ENCODE measurements around the gene S100A2.
A peak's percentile ranks its signal among the peaks of the same experiment; 100 is the strongest.

S100A2 gene

DNA sequence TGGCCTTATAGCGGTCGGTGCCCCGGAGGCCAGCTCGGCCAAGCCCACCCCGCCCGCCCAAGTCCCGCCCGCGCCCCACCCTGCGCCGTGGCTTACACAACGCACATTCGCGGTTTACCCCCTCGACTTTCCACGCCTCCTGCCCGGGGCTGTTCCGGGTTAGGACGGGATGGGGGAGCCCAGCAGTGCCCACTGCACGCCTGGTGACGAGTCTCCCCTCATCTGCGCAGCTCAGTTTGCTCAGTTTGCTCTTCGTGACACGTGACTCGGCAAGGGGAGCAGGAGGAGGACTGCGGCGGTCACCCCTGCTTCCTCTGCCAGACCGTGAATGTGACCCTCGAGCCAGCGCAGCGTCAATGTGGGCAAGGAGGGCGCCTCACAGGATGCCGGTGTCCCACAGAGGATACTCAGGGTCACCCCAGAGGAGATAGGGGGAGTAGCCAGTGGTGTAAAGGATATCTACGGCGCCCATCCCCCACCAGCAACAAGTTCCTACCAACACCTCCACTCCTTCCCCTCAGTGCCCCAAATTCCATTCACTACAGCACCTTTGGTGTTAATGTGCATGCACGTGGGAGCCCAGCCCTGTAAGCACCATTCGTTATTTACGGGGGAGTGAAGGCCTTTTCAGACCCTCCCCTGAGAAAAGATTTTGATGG is 29.5 kb downstream of the S100A2 start:
- peaks cover 48% of the 10 kb centered on the region for H3K4me1 Mint-ChIP-seq
- peak overlapping the region in 1 of 3 experiments; percentile 31 for H3K27ac Mint-ChIP-seq
- H3K36me3 Mint-ChIP-seq (ENCODE audit: low read depth), result no peaks in the 10 kb centered on the region
- peaks cover 4% of the 10 kb centered on the region for H3K27me3 Mint-ChIP-seq (ENCODE audit: low read depth)
- no peaks in the 10 kb centered on the region for H3K9me3 Mint-ChIP-seq
- H3K4me3 Mint-ChIP-seq, result peak overlapping the region; percentile 68 to 71 (median 70)
- TF ChIP-seq, protein P1, sequence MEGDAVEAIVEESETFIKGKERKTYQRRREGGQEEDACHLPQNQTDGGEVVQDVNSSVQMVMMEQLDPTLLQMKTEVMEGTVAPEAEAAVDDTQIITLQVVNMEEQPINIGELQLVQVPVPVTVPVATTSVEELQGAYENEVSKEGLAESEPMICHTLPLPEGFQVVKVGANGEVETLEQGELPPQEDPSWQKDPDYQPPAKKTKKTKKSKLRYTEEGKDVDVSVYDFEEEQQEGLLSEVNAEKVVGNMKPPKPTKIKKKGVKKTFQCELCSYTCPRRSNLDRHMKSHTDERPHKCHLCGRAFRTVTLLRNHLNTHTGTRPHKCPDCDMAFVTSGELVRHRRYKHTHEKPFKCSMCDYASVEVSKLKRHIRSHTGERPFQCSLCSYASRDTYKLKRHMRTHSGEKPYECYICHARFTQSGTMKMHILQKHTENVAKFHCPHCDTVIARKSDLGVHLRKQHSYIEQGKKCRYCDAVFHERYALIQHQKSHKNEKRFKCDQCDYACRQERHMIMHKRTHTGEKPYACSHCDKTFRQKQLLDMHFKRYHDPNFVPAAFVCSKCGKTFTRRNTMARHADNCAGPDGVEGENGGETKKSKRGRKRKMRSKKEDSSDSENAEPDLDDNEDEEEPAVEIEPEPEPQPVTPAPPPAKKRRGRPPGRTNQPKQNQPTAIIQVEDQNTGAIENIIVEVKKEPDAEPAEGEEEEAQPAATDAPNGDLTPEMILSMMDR (IDR thresholded peaks at IDR 0.05; ENCODE audit: unreplicated experiment in 3 of 3), result no peak

DNA sequence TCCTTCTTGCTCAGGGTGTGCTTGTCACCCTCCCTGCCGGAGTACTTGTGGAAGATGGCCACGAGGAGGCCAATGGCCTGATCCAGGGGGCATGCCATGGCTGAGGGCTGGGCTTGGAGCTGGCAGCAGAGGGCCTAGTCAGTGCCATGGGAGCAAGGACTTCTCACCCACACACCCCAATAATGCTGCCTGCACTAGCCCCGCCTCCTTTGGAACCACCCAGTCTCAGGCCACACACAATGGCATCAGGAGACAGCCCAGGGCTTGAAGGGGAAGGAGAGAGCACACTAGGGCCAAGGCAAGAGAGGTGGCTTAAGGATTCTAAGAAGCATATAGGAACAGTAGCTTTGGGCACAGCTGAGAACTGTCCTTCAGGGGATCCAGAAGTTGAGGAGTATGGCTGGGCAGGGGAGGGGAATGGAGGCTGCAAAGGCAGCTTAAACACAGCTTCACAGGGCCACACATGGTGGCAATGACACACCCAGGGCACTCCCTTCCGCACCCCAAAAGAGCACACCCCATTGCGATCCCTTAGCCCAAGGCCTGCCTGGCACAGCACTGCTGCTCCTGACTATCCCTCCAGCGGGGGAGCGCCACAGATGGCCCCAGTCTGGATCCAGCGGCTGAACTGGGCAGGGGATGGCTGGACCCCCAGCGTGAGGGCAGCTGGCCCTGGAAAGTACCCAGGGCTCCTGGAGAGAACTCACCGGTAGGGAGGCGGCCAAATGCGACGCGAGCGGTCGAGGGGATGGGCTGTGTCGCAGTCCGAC is 30.2 kb downstream of the S100A2 start, which contains the start of gene S100A6:
Gene S100A6 (minus strand): TSS at position 750 of the 770 bp plus-strand sequence. CDS start 652 bp downstream, at position 98.
- Mint-ChIP-seq H3K27ac (peak within 1 kb of the TSS in 2 of 3 experiments; percentile 31 to 35), H3K27me3 (ENCODE audit: low read depth) (peaks cover 4% of the 10 kb centered on the region), H3K4me3 (peak within 1 kb of the TSS; percentile 68 to 71 (median 70)), H3K36me3 (ENCODE audit: low read depth) (no peaks in the 10 kb centered on the region), H3K4me1 (peaks cover 43% of the 10 kb centered on the region), H3K9me3 (no peaks in the 10 kb centered on the region)
- TF ChIP-seq, protein P1 (IDR thresholded peaks at IDR 0.05; ENCODE audit: unreplicated experiment in 3 of 3), result no peak

DNA sequence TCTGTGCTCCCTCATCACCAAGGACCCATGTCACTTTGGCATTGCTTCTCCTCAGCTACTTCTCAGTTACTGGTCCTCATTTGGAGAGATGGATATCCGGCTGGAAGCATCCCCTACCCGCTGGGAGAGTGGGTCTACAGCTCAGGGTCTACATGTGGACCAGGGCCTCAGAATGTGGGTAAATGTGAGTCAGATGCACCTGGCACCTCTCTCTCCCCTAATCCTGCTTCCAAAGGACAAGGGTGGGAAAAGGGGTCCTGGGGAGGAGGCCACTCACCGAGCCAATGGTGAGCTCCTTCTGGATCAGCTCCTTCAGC is 30.8 kb downstream of the S100A2 start:
- H3K27me3 Mint-ChIP-seq (ENCODE audit: low read depth), result peaks cover 4% of the 10 kb centered on the region

DNA sequence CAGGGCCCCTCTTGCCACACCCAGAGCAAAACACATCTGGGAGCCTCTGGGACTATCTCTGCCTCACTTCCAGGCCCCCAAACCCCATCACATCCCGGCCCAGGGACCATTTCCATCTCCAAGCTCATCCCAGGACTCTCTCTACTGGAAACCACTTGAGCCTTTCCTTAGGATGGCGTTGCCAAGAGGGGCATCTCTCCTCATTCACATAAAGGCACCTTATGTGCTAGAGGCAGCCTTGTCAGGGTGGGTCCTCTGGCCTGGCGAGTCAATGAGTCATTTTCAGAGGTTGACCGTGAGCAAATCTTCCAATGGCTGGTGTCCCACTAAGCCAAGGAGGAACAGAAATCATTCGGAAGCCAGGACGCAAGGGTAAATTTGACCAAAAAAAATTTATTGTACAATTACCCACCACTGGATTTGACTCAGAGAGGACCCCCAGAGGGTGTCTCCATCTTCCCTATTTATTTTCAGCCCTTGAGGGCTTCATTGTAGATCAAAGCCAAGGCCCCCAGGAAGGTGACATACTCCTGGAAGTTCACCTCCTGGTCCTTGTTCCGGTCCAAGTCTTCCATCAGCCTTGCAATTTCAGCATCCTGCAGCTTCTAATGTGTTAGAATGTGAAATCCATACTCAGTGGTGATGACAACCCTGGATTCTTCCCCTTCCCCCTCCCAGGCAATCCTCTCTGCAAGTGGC is 31.3 kb downstream of the S100A2 start:
- H3K27ac Mint-ChIP-seq, result peak overlapping the region in 1 of 3 experiments; percentile 38
- peaks cover 4% of the 10 kb centered on the region for H3K27me3 Mint-ChIP-seq (ENCODE audit: low read depth)
- H3K4me1 Mint-ChIP-seq, result peaks cover 38% of the 10 kb centered on the region
- TF ChIP-seq, protein P1 (IDR thresholded peaks at IDR 0.05; ENCODE audit: unreplicated experiment in 3 of 3), result no peak
- H3K4me3 Mint-ChIP-seq, result peak overlapping the region in 2 of 3 experiments; percentile 19 to 34
- no peaks in the 10 kb centered on the region for H3K36me3 Mint-ChIP-seq (ENCODE audit: low read depth)
- H3K9me3 Mint-ChIP-seq, result no peaks in the 10 kb centered on the region

More for the DNA sequence above, 30.8 kb downstream of the S100A2 start:
- Mint-ChIP-seq H3K9me3 (no peaks in the 10 kb centered on the region), H3K27ac (no peak overlapping the region), H3K4me3 (peak overlapping the region in 1 of 3 experiments; percentile 15), H3K36me3 (ENCODE audit: low read depth) (no peaks in the 10 kb centered on the region), H3K4me1 (peaks cover 38% of the 10 kb centered on the region)
- TF ChIP-seq, protein P1 (IDR thresholded peaks at IDR 0.05; ENCODE audit: unreplicated experiment in 3 of 3), result no peak

DNA sequence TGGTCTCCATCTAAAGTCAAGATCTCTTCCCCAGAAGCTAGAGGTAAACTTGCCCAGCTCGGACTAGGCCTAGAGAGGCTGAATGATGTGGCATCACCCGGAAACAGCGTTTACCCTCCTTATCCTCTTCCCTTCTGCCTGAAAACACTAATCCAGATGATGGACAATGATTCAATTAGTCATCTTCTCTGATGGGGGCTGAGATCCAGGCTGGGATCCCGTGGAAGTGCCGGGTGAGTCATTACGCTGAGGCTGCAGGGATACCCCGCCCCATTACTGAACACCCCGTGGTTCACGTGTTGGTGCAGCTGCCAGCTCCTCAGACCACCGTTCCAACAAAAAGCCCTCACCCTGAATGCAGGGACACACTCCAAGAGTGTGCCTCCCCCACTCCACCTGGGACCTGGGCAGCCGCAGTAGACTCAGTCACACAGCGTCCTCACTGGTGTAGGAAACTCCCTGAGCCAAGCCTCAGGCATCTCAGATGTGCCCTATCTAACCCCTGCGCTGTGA is 31.9 kb downstream of the S100A2 start:
- Mint-ChIP-seq H3K27ac (peak overlapping the region in 2 of 3 experiments; percentile 25 to 38), H3K27me3 (ENCODE audit: low read depth) (peaks cover 4% of the 10 kb centered on the region), H3K36me3 (ENCODE audit: low read depth) (no peaks in the 10 kb centered on the region), H3K4me1 (peaks cover 38% of the 10 kb centered on the region), H3K9me3 (no peaks in the 10 kb centered on the region), H3K4me3 (peak overlapping the region in 2 of 3 experiments; percentile 31 to 61)
- TF ChIP-seq, protein P1 (IDR thresholded peaks at IDR 0.05; ENCODE audit: unreplicated experiment in 3 of 3), result no peak
